ENCODE measurements around the gene PDE10A. TPM values are rescaled to one million over a fixed set of nuclear protein-coding genes. Genes with fewer than 3 reads are reported as not detected.

The PDE10A gene
- total and polyA plus RNA-seq, 2 of the 8 experiments (the other 6 are each of a cell fraction or from before 2014, with no cell fraction given): 1.1 to 2.4 TPM

DNA sequence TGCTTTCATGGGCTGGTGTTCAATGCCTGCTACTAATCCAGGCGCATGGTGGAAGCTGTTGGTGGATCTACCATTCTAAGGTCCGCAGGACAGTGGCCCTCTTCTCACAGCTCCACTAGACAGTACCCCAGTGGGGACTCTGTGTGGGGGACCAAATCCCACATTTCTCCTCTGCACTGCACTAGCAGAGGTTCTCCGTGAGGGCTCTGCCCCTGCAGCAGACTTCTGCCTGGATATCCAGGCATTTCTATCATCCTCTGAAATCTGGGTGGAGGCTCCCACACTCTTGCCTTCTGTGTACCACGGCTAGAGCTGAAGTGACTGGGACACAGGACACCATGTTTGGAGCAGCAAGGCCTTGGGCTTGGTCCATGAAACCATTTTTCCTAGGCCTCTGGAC is 219.6 kb downstream of the PDE10A start:
- H3K4ac ChIP-seq (replicated peaks; ENCODE audit: insufficient read length, low read depth, low read length): no peak overlapping the region
- peaks cover 8 to 11% of the 10 kb centered on the region in 2 experiments for H3K9me3 ChIP-seq (ENCODE audit: insufficient read depth in 2 of 2, low read depth in 1 of 2, low read length in 1 of 2)
- no peaks in the 10 kb centered on the region for H3K79me2 ChIP-seq (ENCODE audit: control insufficient read depth in 1 of 2, insufficient read depth in 2 of 2, low read length in 2 of 2)
- FAIRE-seq: no peak
- no peak overlapping the region for H3K27ac ChIP-seq (ENCODE audit: low read depth, low read length)
- no peak overlapping the region for H3K4me3 ChIP-seq (ENCODE audit: extremely low read depth in 1 of 4, insufficient read depth in 2 of 4, low read depth in 3 of 4, low read length in 4 of 4)
- H3K36me3 ChIP-seq (ENCODE audit: control insufficient read depth in 2 of 4, insufficient read depth in 4 of 4, low read length in 3 of 4): no peaks in the 10 kb centered on the region; a peak in 1 of 8 replicates
- DNase-seq (ENCODE audit: low read depth in 1 of 2, low spot score in 2 of 2): no peak
- H2BK20ac ChIP-seq (ENCODE audit: low read length): no peak overlapping the region
- H3K56ac ChIP-seq (replicated peaks; ENCODE audit: insufficient read length, low read depth, low read length): no peak overlapping the region
- no peak overlapping the region for H3K4me2 ChIP-seq (ENCODE audit: insufficient read depth in 1 of 2, low read depth in 2 of 2, low read length in 2 of 2)
- H2AK5ac ChIP-seq (ENCODE audit: low read depth, low read length): no peak overlapping the region
- H2BK15ac ChIP-seq (ENCODE audit: low read length): no peak overlapping the region
- H2BK5ac ChIP-seq (ENCODE audit: low read depth, low read length): no peak overlapping the region
- no peak overlapping the region for H2BK12ac ChIP-seq (ENCODE audit: low read depth, low read length)
- H3K9ac ChIP-seq (replicated peaks in 1 of 4; ENCODE audit: extremely low read depth in 1 of 4, low read depth in 3 of 4, low read length in 3 of 4): no peak overlapping the region; a peak in 1 of 7 replicates
- POLR2A ChIA-PET (ENCODE audit: partially characterized antibody): no interaction called here
- no peaks in the 10 kb centered on the region for H3K23me2 ChIP-seq (ENCODE audit: low read depth, low read length)
- H2AFZ ChIP-seq (ENCODE audit: low read length): no peak overlapping the region
- no peaks in the 10 kb centered on the region for H3K27me3 ChIP-seq (replicated peaks in 1 of 4; ENCODE audit: control insufficient read depth in 3 of 4, extremely low read depth in 1 of 4, insufficient read depth in 3 of 4, low read length in 3 of 4)
- H4K5ac ChIP-seq (ENCODE audit: insufficient read length, low read depth, low read length): no peak overlapping the region
- H3K18ac ChIP-seq (ENCODE audit: extremely low read depth, low read length): no peak overlapping the region
- no peak overlapping the region for H3K14ac ChIP-seq (ENCODE audit: insufficient read length)
- no peak overlapping the region for H2BK120ac ChIP-seq (replicated peaks; ENCODE audit: low read depth, low read length)
- 96% methylated on average over 4 of the region's 4 CpGs; no CpG with 5 or more reads in 1 of the 2 experiments for WGBS, 2 experiments (ENCODE audit: extremely low coverage in 1 of 2, insufficient coverage in 1 of 2, insufficient read length in 1 of 2, insufficient replicate concordance in 2 of 2, low coverage in 1 of 2, low lambda C conversion rate in 2 of 2, missing lambda C conversion rate in 1 of 2)
- CTCF ChIA-PET (ENCODE audit: partially characterized antibody): no interaction called here
- no peaks in the 10 kb centered on the region for H3K4me1 ChIP-seq (replicated peaks in 1 of 4; ENCODE audit: control insufficient read depth in 3 of 4, insufficient read depth in 4 of 4, low read length in 3 of 4)
- H4K8ac ChIP-seq (ENCODE audit: extremely low read depth, insufficient read depth, low read length): no peak overlapping the region; the same call in 1 of the 2 replicates
- no peak overlapping the region for H4K91ac ChIP-seq (replicated peaks; ENCODE audit: insufficient read length, low read length)
- no peaks in the 10 kb centered on the region for H3K79me1 ChIP-seq (ENCODE audit: low read depth, low read length)
- H3K23ac ChIP-seq (ENCODE audit: insufficient read length): no peak overlapping the region
- H4K20me1 ChIP-seq (replicated peaks in 1 of 2; ENCODE audit: control insufficient read depth in 1 of 2, insufficient read depth in 2 of 2, low read length in 2 of 2): no peaks in the 10 kb centered on the region
- TF ChIP-seq CHD2 (IDR thresholded peaks at IDR 0.05; ENCODE audit: low read length): no peak
- no peak for TF ChIP-seq TAF1 (IDR thresholded peaks at IDR 0.05; ENCODE audit: low read depth, low read length)
- TF ChIP-seq RBBP5 (IDR thresholded peaks at IDR 0.05; ENCODE audit: borderline replicate concordance, low read depth, low read length): no peak
- no peak for TF ChIP-seq TCF12 (IDR thresholded peaks at IDR 0.05; ENCODE audit: low read depth, low read length)
- no peak for TF ChIP-seq SIN3A (conservative IDR thresholded peaks at IDR 0.05 in 1 of 2, IDR thresholded peaks at IDR 0.05 in 1 of 2; ENCODE audit: low read depth in 1 of 2, low read length in 2 of 2)
- no peak for TF ChIP-seq SP2 (IDR thresholded peaks at IDR 0.05; ENCODE audit: low read length)
- no peak for TF ChIP-seq NANOG (IDR thresholded peaks at IDR 0.05; ENCODE audit: insufficient read depth, low read depth, low read length, poor library complexity, severe bottlenecking)
- TF ChIP-seq CREB1 (IDR thresholded peaks at IDR 0.05): no peak
- no peak for TF ChIP-seq NRF1 (IDR thresholded peaks at IDR 0.05; ENCODE audit: low read depth, low read length)
- TF ChIP-seq JUN (IDR thresholded peaks at IDR 0.05; ENCODE audit: low read depth, low read length): no peak
- TF ChIP-seq BACH1 (IDR thresholded peaks at IDR 0.05; ENCODE audit: low read length): no peak
- TF ChIP-seq CTBP2 (IDR thresholded peaks at IDR 0.05; ENCODE audit: borderline replicate concordance, insufficient read depth, insufficient read length, low read length): no peak
- TF ChIP-seq PHF8 (conservative IDR thresholded peaks at IDR 0.05; ENCODE audit: low read depth, low read length): no peak
